Amniotic epithelial cell (primary cell): ENCODE results near the gene ADAMTS13.

ENCODE experiments used
- DNase-seq: peaks from one replicate; pipeline ENCODE4 v3.0.0-alpha.2; 2010; ENCODE audit warnings: low read depth

Gene ADAMTS13

GRCh38 chr9:133490865-133491655 lies 68.9 kb downstream of the ADAMTS13 start:
- DNase-seq = peak; percentile 59

- DNase-seq = no peak
Observed at GRCh38 chr9:133491656-133491925, 69.4 kb downstream of the ADAMTS13 start.

GRCh38 chr9:133492061-133493021 lies 70.2 kb downstream of the ADAMTS13 start:
- no peak for DNase-seq

- no peak for DNase-seq
Observed at GRCh38 chr9:133493428-133493827, 71.3 kb downstream of the ADAMTS13 start.

- no peak for DNase-seq
Observed at GRCh38 chr9:133493845-133494540, 71.8 kb downstream of the ADAMTS13 start.

- DNase-seq = no peak
Observed at GRCh38 chr9:133494636-133495326, 72.6 kb downstream of the ADAMTS13 start.

GRCh38 chr9:133495327-133496293 lies 73.4 kb downstream of the ADAMTS13 start:
- no peak for DNase-seq

GRCh38 chr9:133496861-133497842 lies 75.0 kb downstream of the ADAMTS13 start:
- DNase-seq = no peak

GRCh38 chr9:133499132-133499891 lies 77.1 kb downstream of the ADAMTS13 start:
- DNase-seq = no peak

- DNase-seq = no peak
Observed at GRCh38 chr9:133499892-133500270, 77.7 kb downstream of the ADAMTS13 start.

GRCh38 chr9:133502112-133502511 lies 79.9 kb downstream of the ADAMTS13 start:
- DNase-seq = no peak

- peak; percentile 71 for DNase-seq
Observed at GRCh38 chr9:133505186-133505830, 83.1 kb downstream of the ADAMTS13 start.

- DNase-seq = peak; percentile 47
Observed at GRCh38 chr9:133505901-133506652, 83.9 kb downstream of the ADAMTS13 start.

- DNase-seq = peak; percentile 96
Observed at GRCh38 chr9:133506653-133507038, 84.5 kb downstream of the ADAMTS13 start.

GRCh38 chr9:133507246-133507965 lies 85.2 kb downstream of the ADAMTS13 start:
- DNase-seq = no peak

- DNase-seq = no peak
Observed at GRCh38 chr9:133508046-133508445, 85.9 kb downstream of the ADAMTS13 start.
